NCI-H146 treated with DMSO at 0.1 percent for 48 hours (cell line): ENCODE results near the gene BCL7A.
A peak's percentile ranks its signal among the peaks of the same experiment; 100 is the strongest.
"Not testable (repeated sequence)": the region's sequence is repeated elsewhere in the genome, so short reads cannot be mapped to it uniquely, and the experiment has no call there.

Experiments
- DNase-seq: peaks from one replicate; lab custom pipeline; 2025; ENCODE audit not compliant: unreplicated experiment; lab: John Stamatoyannopoulos, UW

BCL7A gene

DNA sequence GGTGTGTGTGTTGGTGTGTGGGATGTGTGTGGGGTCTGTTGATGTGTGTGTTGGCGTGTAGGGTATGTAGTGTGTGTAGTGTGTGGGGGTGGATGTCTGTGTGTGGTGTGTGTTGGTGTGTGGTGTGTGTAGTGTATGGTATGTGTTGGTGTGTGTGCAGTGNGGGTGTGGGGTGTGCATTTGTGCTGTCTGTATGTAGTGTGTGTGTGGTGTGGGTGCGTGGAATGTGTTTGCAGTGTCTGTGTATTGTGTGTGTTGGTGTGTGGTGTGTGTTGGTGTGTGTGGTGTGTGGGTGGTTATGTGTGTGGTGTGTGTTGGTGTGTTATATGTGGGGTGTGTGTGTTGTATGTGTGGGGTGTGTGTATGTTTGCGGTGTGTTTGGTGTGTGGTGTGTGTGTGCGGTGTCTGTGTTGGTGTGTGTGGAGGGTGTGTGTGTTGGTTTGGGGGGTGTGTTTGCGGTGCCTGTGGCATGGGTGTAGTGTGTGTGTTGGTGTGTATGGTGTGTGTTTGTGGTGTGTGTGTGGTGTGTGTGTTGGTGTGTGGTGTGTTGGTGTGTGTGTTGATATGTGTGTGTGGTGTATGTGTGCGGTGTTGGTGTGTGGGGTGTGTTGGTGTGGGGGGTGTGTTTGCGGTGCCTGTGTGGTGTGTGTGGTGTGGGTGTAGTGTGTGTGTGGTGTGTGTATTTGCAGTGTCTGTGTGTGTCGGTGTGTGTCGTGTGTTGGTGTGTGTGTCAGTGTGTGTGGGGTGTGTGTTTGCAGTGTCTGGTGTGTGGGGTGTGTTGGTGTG lies 71.6 kb downstream of the BCL7A start:
- DNase-seq, result no peak

GRCh38 chr12:122094137-122094734 lies 72.6 kb downstream of the BCL7A start:
- no peak for DNase-seq

GRCh38 chr12:122094735-122095631 lies 73.3 kb downstream of the BCL7A start:
- no peak for DNase-seq

- no peak for DNase-seq
These were observed 74.3 kb downstream of the BCL7A start for GRCh38 chr12:122096014-122096413.

- no peak for DNase-seq
These were observed 75.0 kb downstream of the BCL7A start for GRCh38 chr12:122096591-122097149.

GRCh38 chr12:122097584-122097926 lies 75.9 kb downstream of the BCL7A start:
- no peak for DNase-seq

DNA sequence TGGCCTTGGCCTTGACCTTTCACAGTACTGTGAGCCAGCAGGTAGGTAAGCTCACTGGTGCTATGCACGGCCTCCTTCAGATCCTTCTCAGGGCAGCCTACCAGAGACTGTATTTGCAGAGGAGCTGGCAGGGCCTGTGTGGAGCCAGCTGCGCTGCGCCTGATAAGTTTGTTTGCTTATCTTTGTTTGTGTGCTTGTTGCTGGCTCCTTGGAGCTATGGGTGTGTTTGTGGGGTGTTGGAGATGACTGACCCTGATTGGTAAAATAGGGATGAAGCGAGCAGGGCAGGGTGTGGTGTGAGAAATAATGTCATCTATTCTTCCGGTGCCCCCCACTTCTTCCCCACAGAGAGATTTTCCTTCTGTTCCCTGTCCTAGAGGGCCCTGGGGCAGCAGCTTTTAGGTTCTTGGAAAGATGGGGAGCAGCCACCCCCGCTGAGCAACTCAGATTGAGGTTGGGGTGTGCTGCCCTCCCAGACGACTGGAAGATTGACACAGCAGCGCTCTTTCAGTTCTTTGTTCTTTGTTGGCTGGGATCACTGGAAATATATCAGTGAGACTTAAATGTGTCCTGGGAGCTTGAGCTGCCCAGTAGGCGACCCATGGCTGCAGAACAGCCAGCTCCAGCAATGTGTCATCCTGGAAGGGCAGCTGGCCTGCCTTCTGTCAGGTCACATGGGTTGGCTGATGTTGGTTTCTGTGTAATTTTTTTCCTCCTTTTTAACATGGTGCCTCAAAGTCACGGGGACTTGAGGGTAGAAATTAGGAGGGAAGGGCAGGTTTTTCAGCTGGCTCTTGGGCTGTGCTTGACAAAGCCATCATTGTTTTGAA lies 76.5 kb downstream of the BCL7A start:
- peak; percentile 84 for DNase-seq

DNA sequence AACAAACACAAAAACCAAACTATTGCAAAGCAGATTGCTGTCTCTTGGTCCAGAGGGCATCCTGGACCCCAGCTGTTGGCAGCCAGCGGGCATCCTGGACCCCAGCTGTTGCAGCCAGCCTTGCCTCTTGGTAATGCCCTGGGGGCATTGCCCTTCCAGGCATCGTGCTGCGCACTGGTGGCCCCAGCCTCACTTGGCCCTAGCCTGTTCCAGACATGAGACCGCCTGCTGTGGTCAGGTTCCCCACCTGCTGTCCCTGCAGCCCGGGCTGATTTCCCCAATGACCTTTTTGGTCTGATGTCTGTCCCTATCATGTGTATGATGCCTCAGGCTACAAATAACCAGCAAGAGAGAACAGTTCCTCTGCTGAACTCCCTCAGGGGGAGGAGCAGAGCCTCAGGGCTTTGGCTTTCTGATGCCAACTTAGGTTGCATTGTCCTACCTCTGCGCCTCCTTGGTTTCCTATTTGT lies 77.6 kb downstream of the BCL7A start:
- peak; percentile 84 for DNase-seq

GRCh38 chr12:122099856-122100255 lies 78.2 kb downstream of the BCL7A start:
- no peak for DNase-seq

DNA sequence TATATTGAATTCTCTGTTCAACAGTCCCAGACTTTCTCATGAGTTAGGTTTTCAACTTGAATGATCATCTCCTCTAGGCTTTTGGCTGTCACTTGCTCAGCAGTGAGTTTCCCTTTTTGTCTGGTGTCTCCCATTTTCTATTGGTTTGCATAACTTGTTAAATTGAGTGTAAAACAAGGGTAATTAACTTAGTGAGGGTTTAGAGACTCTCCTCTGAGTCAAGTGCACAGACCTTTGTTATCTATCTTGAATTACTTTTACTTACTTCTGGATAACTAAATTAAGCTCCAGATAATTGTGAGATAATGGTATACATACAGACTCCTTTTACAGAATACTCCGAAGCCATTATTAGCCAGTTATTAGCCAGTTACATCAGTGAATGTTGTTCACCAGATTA lies 78.9 kb downstream of the BCL7A start:
- no peak for DNase-seq

DNA sequence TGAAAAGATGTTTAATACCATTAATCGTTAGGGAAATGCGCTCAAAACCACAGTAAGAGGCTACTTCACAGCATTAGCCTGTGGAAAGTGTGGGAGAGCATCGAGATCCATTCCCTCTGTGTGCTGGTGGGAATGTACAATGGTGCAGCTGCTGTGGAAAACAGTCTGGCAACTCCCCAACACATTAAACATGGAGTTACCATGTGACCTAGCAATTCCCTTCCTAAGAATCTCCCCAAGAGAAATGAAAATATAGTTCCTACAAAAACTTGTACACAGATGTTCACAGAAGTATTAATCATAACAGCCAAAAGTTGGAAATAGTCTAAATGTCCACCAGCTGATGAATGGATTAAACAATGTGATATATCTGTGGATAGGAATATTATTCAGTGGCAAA lies 80.6 kb downstream of the BCL7A start:
- no peak for DNase-seq

- DNase-seq, result no peak
These were observed 83.2 kb downstream of the BCL7A start for GRCh38 chr12:122104844-122105243.

DNA sequence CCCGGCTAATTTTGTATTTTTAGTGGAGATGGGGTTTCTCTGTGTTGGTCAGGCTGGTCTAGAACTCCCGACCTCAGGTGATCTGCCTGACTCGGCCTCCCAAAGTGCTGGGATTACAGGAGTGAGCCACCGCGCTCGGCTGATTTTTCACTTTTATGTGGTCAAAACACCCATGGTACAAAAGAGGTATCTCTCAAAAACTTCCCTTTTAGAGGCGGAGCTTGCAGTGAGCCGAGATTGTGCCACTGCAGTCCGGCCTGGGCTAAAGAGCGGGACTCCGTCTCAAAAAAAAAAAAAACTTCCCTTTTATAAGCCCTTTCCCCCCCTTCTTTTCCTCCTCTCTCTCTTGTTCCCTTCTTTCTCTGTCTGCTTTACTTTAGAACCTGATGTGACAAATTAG lies 83.8 kb downstream of the BCL7A start:
- not testable (repeated sequence) for DNase-seq

DNA sequence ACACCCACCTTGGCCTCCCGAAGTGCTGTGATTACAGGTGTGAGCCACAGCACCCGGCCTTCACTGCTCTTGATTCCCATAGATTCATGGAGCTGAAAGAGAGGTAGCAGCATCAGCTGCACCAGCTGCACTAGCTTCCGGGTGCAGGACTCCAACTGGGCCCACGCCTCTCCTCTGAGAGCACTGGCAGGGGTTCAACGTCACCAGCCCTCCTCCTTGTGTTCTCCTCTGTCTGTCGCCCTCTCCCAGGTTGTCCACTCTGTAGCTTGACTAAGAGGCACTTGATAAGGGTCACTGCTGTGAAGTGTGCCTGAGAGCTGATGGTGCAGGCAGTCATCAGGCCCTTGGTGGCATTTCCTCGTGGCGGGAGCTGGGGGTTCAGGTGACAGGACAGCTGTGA lies 85.2 kb downstream of the BCL7A start:
- no peak for DNase-seq

GRCh38 chr12:122107261-122107660 lies 85.6 kb downstream of the BCL7A start:
- DNase-seq, result no peak

- peak; percentile 32 for DNase-seq
These were observed 89.5 kb downstream of the BCL7A start for GRCh38 chr12:122111089-122111641.
